ENCODE data around the gene ADGRV1.

DNA sequence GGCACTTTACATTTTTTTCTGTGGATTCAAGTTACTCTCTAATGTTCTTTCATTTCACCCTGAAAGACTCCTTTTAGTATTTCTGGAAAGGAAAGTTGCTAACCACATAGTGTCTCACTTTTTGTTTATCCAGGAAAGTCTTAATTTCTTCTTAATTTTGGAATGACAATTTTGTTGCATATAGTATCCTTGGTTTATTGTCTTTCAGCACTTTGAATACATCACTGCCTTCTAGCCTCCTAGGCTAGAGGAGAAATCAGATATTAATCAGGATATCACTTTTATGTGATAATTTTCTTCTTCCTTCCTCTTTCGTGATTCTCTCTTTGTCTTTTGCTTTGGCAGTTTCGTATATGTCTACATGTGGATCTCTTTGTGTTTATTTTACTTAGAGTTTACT is 11.4 kb downstream of the ADGRV1 start:
- TF ChIP-seq, protein P1, sequence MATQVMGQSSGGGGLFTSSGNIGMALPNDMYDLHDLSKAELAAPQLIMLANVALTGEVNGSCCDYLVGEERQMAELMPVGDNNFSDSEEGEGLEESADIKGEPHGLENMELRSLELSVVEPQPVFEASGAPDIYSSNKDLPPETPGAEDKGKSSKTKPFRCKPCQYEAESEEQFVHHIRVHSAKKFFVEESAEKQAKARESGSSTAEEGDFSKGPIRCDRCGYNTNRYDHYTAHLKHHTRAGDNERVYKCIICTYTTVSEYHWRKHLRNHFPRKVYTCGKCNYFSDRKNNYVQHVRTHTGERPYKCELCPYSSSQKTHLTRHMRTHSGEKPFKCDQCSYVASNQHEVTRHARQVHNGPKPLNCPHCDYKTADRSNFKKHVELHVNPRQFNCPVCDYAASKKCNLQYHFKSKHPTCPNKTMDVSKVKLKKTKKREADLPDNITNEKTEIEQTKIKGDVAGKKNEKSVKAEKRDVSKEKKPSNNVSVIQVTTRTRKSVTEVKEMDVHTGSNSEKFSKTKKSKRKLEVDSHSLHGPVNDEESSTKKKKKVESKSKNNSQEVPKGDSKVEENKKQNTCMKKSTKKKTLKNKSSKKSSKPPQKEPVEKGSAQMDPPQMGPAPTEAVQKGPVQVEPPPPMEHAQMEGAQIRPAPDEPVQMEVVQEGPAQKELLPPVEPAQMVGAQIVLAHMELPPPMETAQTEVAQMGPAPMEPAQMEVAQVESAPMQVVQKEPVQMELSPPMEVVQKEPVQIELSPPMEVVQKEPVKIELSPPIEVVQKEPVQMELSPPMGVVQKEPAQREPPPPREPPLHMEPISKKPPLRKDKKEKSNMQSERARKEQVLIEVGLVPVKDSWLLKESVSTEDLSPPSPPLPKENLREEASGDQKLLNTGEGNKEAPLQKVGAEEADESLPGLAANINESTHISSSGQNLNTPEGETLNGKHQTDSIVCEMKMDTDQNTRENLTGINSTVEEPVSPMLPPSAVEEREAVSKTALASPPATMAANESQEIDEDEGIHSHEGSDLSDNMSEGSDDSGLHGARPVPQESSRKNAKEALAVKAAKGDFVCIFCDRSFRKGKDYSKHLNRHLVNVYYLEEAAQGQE (IDR thresholded peaks at IDR 0.05; ENCODE audit: insufficient read depth in 1 of 2, low read depth in 2 of 2, low read length in 2 of 2), result no peak
- no peak for TF ChIP-seq SIN3A (IDR thresholded peaks at IDR 0.05; ENCODE audit: borderline replicate concordance, insufficient read depth, low read length)
- TF ChIP-seq POLR2AphosphoS5 (IDR thresholded peaks at IDR 0.05; ENCODE audit: low read depth, low read length), result no peak

Data from PFSK-1 (cell line).